Measurements from ENCODE around the gene CFAP410.

GRCh38 chr21:44312716-44313115 lies 26.5 kb downstream of the CFAP410 start:
- TF ChIP-seq CTCF (IDR thresholded peaks at IDR 0.05) = no peak
- no peak for TF ChIP-seq POLR2AphosphoS5 (IDR thresholded peaks at IDR 0.05)
- no peak for TF ChIP-seq POLR2A (IDR thresholded peaks at IDR 0.05)

Data from prostate gland (tissue), 2 donors.